WI38 (cell line): ENCODE data around the gene TMCO2.

ENCODE experiments used
- H3K4me3 ChIP-seq: 2 replicates; pipeline ENCODE4 v1.5.1; 2011; ENCODE audit warnings: low read depth, mild to moderate bottlenecking, control low read depth, low read length
- TF ChIP-seq, protein P1 (sequence below): IDR thresholded peaks from 2 replicates; pipeline ENCODE4 v1.5.1; 2012; ENCODE audit warnings: low read depth, mild to moderate bottlenecking, control low read depth, low read length

Gene TMCO2

DNA sequence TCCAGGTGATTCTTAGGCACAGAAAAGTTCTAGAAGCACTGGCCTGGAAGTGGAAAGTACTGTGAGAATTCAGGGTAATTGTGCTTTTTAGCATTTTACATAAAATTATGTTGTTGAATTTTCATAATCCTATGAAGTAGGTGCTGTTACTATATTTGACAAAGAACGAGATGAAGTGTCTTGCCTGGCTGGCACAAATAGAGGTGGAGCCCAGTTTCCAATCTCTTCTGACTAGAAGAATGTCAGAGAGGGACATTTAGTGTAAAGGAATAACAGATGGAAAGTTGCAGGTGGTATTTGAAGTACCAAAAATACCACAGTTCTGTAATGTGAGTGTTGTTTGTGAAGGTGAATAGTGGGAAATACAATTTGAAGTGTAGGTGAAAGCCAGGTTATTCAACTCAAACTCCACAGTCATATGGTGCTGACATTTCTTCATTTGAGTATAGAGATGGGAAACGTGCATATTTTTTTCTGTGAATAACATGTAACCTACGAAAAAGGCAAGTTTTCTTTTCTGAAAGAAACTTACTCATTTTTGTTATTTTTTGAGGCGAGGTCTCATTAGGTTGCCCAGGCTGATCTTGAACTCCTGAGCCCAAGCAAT, 3.5 kb upstream of the TMCO2 start:
- TF ChIP-seq, protein P1, sequence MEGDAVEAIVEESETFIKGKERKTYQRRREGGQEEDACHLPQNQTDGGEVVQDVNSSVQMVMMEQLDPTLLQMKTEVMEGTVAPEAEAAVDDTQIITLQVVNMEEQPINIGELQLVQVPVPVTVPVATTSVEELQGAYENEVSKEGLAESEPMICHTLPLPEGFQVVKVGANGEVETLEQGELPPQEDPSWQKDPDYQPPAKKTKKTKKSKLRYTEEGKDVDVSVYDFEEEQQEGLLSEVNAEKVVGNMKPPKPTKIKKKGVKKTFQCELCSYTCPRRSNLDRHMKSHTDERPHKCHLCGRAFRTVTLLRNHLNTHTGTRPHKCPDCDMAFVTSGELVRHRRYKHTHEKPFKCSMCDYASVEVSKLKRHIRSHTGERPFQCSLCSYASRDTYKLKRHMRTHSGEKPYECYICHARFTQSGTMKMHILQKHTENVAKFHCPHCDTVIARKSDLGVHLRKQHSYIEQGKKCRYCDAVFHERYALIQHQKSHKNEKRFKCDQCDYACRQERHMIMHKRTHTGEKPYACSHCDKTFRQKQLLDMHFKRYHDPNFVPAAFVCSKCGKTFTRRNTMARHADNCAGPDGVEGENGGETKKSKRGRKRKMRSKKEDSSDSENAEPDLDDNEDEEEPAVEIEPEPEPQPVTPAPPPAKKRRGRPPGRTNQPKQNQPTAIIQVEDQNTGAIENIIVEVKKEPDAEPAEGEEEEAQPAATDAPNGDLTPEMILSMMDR: no peak
- no peak overlapping the region for H3K4me3 ChIP-seq

GRCh38 chr1:40245686-40246085, 2.1 kb upstream of the TMCO2 start:
- H3K4me3 ChIP-seq: no peak overlapping the region
- TF ChIP-seq, protein P1: no peak

GRCh38 chr1:40248412-40248811, 675 bp downstream of the TMCO2 start:
- TF ChIP-seq, protein P1: no peak
- no peak overlapping the region for H3K4me3 ChIP-seq

DNA sequence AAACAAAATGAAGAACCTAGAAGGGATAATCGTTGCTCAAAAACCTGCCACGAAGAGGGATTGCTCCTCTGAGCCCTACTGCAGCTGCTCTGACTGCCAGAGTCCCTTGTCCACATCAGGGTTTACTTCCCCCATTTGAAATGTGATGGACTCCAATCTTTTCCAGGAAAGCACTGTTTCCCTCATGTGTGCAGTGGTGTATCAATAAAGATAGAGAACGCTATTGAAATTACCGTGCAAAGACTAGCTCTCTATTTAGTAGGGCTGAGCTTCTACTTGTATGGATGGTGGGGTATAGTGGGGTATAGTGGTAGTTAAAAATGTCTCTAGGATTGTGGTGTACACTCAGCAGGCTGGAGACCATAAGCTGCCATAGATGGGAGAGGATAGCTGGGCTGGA, 3.7 kb downstream of the TMCO2 start:
- H3K4me3 ChIP-seq: no peak overlapping the region
- TF ChIP-seq, protein P1: no peak

DNA sequence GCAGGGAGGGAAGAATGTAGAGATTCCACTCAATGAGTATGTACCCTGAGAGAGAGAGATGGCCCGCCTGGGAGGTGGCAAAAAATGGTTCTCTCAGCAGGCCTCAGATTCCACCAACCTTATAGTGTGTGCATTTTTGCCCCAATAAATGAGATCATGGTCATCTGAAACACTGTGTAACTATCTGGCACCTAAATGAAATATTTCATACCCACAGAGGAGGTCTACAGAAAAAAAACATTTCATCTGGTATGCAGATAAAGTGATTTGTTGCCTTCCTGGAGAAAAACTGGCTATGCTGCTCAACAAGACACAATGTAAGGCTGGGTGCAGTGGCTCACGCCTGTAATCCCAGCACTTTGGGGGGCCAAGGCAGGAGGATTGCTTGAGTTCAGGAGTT, 4.9 kb downstream of the TMCO2 start:
- TF ChIP-seq, protein P1: no peak
- H3K4me3 ChIP-seq: no peak overlapping the region

DNA sequence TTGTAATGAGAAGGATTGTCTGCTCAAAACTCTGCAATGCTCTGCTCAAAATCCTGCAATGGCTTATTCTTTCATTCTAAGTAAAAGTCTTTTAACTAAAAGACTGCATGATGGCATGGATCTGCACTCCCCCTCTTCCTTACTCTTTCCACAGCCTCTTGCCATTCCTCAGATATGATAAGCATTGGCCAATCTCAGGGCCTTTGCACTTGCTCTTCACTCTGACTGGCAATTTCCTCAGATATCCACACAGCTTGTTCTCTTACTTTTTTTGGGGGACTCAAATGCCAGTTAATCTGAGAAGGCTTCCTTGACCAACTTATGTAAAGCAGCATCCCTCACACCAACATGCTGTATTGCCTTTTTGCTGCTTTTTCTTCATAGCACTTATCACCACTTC, 7.5 kb downstream of the TMCO2 start:
- no peak overlapping the region for H3K4me3 ChIP-seq

GRCh38 chr1:40256401-40257084, 8.8 kb downstream of the TMCO2 start:
- TF ChIP-seq, protein P1: no peak
- peak overlapping the region; percentile 73 for H3K4me3 ChIP-seq

More for the DNA sequence above, 7.5 kb downstream of the TMCO2 start:
- TF ChIP-seq, protein P1: no peak
